GM21447 (cell line): ENCODE data around the gene PPP6R2.
"Not testable (repeated sequence)": the region's sequence is repeated elsewhere in the genome, so short reads cannot be mapped to it uniquely, and the experiment has no call there.

Experiments used
- ATAC-seq: cut with Tn5 transposase; IDR thresholded peaks from one replicate; pipeline ENCODE4 v1.9.1; 2021; ENCODE audit not compliant: unreplicated experiment

PPP6R2 gene

DNA sequence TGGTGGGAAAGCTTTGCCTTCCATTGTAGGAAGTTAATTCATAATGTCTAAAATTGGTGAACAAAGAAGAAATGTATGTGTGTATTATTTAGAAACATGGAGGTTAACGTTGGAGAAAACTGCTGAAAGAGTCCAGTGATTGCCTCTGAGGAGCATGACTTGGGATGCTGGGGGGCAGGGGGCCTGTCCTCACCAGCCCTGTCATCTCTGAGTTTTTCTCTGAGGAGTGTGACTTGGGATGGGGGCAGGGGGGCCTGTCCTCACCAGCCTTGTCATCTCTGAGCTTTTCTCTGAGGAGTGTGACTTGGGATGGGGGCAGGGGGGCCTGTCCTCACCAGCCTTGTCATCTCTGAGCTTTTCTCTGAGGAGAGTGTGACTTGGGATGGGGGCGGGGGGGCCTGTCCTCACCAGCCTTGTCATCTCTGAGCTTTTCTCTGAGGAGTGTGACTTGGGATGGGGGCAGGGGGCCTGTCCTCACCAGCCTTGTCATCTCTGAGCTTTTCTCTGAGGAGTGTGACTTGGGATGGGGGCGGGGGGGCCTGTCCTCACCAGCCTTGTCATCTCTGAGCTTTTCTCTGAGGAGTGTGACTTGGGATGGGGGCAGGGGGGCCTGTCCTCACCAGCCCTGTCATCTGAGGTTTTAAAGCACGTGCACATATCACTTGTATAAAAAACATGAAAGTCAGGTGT lies 54.4 kb downstream of the PPP6R2 start:
- not testable (repeated sequence) for ATAC-seq

DNA sequence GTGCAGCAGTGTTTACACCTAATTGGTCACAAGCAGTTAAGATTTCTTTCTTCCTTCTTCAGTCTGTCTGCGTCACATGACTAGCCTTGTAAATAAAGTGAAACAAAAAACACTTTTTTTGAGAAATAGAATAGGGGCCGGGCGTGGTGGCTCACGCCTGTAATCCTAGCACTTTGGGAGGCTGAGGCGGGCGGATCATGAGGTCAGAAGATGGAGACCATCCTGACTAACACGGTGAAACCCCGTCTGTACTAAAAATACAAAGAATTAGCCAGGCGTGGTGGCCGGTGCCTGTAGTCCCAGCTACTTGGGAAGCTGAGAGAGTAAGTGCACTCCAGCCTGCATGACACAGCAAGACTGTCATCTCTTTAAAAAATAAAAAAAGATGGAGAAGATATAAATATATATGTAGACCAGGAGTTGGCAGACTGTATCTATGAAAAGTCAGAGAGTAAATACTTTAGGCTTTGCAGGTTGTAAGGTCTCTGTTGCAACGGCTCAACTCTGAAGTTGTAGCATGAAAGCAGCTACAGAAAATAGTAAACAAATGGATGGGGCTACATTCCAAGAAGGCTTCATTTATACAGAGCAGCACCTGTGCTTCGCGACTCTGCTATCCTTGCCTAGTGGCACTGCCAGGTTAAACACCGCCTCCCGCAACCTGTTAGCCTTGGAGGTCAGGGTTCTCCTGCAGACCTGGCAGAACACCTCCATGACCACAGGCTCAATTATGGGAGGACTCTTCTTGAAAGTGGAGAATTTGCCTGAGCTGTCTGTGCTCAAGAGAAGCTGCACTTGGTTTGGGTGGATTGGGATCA lies 55.9 kb downstream of the PPP6R2 start:
- no peak for ATAC-seq

DNA sequence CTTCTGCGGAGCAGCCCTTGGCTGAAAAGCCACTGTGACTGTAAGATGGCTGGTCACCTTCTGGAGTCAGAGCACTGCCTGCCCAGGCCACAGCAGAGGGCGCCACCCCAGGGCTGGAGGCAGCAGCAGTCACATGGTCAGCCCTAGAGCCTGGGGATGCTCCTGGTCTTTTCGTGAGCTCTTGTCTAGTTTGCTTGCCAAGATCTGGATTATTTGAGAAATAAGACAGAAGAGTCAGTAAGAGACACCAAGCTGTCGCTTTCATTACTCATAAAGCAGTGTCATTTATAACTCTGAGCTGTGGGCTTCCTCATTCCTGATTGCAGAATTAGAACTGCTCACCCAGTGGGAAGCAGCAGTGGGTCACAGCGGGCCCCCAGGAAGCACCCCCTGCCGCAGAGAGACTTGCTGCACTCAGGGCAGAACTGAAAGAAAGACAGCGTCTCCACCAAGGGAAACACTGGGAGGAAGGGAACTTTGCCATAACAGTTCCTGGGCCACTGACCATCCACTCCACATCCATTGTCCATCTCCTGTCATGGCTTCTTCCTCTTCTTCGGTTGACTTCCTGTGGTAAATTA lies 56.7 kb downstream of the PPP6R2 start:
- no peak for ATAC-seq

DNA sequence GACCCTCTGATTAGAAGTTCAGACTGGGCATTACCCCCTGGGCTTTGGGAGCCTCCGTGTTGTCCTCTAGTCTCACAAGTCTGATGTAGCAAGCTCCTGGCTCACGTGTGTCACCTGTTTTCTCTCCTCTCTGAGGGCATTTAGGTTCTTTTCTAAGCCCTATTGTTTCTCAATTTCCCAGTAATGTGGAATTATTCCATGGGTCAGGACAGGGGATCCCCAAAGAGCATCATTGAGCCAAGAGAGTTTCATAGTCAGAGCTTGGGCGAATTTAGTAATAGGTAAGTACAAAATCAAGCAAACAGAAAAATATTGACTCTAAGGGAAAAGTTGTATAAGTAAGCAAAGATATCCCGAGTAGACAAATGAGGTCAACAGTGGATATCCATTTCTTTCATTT lies 57.3 kb downstream of the PPP6R2 start:
- ATAC-seq, result no peak

DNA sequence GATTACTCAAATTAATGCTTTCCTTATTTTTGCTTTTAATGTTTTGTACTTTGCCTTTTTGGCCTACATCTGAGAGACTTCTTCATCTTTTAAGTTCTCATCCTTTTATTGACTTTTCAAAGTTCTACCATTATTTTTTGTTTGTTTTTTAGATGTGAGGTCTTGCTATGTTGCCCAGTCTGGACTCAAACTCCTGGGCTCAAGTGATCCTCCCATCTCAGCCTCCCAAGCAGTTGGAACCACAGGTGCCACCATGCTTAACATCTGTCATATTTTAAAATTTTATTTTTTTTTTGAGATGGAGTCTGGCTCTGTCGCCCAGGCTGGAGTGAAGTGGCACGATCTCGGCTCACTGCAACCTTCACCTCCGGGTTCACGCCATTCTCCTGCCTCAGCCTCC lies 57.8 kb downstream of the PPP6R2 start:
- ATAC-seq, result no peak

DNA sequence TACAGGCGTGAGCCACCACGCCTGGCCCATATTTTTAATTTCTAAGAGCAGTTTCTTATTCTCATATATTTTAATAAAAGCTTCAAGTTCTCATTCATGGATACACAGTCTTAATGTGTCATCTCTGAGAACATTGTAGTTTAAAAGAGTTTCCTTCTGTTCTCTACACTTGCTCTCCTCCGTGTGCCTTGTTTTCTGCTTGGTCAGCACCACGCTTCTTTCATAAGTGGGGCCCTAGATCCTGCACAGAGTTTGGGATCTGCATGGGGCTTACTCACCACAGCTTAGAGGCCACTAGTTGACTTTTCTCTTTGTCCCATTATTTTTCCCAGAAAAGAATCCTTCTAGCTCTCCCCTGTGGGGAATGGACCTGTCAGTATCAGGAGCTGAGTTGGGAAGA lies 58.8 kb downstream of the PPP6R2 start:
- no peak for ATAC-seq

DNA sequence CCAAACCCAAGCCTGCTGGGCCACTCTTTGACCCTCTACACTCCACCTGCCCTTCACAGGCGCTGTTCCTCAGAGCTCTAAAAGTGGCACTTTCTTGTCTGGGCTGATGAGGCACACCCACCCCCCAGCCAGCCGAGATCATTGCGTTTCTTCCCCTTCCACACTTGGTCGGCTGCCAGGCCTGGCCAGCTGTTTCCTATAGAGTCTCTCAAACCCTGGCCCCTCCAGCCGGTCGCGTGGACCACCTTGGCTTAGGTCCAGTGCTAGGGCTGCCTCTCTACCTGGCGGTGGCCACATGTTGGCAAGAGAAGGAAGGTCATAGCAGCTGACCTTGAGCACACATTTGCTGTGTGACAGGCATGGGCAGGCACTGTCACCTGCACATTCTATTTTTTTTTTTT lies 60.6 kb downstream of the PPP6R2 start:
- ATAC-seq, result no peak

DNA sequence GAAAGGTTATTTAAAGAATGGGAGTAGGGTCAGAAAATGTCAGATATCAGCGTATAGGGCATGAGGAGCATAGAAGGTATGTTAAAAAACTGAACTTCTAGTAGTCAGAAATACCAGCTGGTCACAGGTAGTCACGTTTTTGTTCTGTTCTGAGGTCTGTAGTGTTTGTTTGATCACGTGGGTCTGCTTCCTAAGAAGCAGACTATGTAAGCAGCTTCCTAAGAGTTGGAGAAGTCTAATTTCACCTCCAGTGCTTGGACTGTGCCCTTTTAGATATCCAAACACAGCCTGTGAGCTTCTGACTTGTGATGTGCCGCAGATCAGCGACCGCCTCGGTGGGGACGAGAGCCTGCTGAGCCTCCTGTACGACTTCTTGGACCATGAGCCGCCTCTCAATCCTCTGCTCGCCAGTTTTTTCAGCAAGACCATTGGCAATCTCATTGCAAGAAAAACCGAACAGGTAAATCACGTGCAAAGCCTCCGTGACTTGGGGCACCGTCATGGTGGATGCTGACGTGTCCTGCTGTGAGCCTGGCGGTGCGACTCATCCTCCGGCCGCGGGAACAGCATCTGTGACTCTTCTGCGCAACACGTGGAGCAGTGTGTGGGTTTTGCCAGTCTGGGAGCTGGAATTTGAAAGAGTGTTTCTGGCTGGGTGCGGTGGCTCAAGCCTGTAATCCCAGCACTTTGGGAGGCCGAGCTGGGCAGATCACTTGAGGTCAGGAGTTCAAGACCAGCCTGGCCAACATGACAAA lies 63.5 kb downstream of the PPP6R2 start:
- ATAC-seq, result no peak

DNA sequence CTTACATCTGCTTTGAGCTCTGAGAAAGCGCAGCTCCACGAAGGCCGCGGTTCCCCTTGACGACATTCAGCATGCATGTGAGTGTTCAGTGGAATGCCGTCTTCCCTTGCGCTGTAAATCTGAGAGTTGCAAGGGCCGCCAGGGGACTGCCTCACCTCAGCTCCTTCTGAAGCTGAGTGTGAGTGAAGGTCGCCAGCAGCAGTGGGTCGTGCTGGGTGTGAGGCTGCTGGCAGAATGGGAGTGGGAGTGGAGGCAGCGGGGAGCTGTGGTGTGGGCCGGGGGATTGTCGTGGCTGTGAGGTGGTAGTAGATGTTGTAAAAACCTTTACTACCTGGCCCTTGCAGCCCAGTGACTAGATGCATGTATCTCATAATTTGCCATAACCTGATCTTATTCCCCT lies 65.2 kb downstream of the PPP6R2 start:
- no peak for ATAC-seq

DNA sequence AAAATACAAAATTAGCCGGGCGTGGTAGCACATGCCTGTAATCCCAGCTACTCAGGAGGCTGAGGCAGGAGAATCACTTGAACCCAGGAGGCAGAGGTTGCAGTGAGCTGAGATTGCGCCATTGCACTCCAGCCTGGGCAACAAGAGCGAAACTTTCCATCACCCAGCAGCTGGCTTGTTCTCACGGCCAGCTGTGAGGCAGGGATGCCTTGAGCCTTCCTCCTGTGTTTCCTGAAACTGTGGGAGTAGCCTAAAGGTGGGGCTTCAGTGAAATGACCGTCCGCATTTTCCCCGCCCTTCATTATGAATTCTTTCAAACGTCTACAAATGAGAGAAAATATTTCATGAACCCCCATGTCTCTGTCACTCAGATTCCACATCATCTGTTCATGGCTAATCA lies 65.8 kb downstream of the PPP6R2 start:
- ATAC-seq, result not testable (repeated sequence)

DNA sequence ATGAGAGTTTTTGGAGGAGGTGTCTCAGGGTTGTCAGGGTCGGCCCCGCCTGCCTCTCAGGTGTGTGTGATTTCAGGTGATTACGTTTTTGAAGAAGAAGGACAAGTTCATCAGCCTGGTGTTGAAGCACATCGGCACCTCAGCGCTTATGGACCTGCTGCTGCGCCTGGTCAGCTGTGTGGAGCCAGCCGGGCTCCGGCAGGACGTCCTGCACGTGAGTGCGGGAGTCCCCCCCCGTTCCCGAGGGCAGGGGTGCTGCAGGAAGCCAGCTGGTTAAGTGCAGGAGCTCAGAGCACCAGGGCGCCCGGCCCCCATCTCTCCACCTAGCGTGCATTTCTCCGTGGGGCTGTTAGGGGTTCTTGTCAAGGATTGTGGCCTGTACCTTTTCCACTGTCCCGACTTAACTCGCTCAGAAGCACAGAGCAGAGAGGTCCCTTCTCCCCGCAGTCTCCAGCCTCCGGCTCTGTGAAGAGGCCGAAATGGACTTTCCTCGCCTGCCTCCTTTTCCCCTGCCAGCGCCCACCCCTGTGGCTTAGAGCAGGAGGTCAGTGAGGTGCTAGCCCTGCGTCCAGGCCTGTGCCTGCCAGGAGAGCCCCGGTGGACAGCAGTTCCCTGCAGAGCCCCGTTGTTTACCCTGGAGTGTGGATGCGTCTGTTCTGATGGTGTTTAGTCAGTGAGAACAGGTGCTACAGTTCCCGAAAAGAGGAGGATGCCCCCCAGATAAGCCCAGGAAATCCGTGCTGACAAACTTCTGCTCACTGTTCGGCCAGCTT lies 71.5 kb downstream of the PPP6R2 start:
- no peak for ATAC-seq

DNA sequence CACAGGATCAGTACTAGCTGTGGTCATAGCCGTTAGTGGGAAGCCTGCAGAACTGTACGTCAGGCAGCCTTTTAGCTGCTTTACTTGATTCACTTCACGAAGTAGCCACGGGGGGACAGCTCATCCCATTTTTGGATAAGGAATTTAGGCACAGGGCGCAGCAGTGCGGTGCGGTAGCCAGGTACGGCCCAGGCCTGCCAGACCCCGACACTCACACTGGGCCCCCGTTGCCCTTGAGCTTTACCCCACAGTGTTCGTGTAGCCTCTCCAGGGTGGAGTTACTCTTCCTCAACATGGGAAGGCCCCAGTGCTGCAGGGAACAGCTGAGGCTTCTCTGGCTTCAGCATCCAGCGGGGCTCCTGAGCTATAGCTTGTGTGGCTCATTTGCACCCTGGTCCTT lies 72.3 kb downstream of the PPP6R2 start:
- no peak for ATAC-seq

DNA sequence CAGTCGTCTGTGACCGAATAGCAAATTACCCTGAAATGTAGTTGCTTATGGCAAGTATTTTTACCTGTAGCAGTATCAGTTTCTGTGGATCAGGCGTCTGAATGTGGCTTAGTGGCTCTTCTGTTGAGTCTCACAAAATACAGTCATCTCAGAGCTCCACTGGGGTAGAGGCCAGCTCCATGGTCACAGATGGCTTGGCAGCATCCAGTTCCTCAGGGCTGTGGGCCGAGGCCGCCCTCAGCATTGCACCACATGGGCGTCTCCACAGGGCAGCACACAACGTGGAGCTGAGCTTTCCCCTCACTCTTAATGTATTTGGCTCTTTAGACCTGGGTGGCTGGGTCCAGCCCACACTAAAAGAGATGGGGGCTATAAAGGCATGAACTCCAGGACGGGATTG lies 73.9 kb downstream of the PPP6R2 start:
- no peak for ATAC-seq

DNA sequence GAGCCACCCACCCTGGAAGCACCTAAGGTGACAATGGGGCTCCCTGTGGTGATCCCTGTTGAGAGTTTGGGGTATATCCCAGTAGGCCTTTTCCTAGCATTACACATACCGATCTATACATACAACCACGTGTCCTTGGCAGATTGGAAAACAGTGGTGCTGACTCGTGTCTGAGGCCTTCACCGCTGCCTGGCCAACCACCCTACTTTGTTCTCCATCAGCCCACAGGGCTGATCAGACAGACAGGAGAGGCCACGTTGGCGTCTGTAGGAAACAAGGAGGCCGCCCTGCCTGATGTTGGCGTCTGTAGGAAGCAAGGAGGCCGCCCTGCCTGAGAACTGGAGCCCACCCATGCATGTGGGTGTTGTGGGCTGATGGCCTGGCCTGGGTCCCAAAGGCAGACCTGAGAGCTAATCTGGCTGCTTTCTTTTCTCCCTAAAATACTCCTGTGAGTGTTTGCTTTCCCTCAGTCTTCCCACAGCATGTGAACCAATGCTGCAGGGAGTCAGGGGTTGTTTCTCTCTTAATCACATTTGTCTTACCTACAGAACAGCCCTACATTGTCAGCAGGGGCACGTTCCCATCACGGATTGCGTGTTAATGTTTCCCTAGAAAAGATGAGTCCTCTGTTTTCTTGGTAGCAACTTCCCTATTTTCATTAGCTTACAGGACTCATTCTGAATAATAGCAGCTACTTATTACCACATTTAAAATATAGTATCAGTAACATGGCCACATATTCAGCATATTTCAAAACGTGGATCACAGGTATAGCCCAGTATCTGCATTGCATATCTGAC lies 74.5 kb downstream of the PPP6R2 start:
- ATAC-seq, result no peak

DNA sequence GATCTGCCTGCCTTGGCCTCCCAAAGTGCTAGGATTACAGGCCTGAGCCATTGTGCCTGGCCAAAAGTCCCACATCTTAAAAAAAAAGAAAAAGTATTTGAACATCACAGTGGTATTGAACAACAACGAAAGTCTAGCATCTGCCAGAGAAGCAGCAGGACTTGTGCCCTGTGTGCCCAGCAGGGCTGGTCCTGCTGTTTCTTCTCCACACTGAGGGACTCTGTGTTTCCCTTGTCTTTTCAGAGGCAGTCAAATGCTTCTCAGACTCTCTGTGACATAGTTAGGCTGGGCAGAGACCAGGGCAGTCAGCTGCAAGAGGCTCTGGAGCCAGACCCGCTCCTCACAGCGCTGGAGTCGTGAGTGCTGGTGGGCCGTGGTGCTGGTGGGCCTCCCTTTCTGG lies 75.5 kb downstream of the PPP6R2 start:
- no peak for ATAC-seq

DNA sequence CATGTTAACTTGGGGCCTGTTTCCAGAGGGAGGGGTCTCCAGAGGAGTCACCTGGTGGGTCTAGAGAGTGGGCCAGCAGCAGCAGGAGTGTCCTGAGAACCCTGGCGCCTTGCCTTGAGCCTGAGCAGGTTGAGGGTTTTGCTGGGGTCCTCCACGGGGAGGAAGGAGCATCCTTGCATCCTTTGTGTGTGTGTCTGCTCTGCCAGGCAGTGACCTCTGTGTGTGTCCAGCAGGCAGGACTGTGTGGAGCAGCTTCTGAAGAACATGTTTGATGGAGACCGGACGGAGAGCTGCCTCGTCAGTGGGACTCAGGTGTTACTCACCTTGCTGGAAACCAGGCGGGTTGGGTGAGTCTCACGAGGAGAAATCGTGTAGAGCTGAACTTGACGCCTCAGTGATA lies 76.0 kb downstream of the PPP6R2 start:
- no peak for ATAC-seq

DNA sequence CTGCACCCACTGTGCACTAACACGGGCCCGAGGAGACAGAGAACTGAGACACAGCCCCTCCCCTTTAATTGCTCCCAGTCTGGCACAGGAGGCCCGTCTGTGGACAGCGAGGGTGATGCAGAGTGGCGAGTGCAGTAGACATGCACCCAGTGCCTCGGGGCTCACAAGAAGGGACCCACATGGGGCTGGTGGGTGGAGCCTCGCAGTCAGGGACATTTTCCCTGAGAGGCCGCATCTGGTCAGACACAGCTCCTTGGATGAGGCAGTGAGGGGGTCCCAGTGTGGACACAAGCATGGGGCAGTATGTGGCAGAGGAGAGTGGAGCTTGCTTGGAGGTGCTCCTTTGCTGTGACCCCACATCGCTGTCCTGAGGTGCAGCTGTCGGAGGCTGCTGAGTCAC lies 76.9 kb downstream of the PPP6R2 start:
- ATAC-seq, result no peak

DNA sequence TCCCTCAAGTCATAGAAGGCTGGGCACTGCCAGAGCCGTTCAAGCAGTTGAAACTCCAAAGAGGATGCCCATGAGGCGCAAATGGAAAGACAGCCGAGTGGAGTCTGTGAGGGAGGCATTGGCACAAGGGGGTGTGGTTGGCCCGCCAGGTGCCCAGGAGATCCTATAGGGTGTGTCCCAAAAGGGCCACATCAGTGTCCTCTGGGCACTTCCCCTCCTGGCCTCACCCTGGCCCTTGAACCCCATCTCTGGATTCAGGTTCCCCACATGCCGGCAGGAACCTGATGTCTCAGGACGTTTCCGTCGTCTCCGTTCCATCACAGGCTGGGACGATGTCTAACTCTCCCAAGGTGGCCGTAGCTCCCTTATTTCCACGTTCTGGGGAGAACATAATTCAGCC lies 77.5 kb downstream of the PPP6R2 start:
- ATAC-seq, result no peak

DNA sequence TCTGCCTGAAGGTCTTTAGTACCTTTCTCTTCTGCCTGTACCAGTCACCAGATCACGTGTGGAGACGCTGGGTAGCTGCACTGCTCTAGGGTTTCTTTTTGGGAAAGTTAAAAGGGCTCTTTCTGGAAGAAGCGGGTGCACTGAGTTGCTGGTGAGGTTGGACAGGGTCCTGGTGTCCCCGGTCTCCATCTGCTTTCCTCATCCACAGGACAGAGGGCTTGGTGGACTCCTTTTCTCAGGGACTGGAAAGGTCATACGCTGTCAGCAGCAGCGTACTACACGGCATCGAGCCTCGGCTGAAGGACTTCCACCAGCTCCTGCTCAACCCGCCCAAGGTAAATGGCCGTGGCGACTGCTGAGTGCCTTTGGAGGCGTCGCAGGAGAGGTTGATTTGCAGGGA lies 78.9 kb downstream of the PPP6R2 start:
- ATAC-seq, result no peak
